ENCODE results near the gene STN1. TPM values are rescaled to one million over a fixed set of nuclear protein-coding genes. Genes with fewer than 3 reads are reported as not detected.

The STN1 gene
- total RNA-seq, 1 experiment from 2014 or later = 74.7 TPM

- no peak for DNase-seq (ENCODE audit: low read depth, low spot score)
- TF ChIP-seq SP1 (IDR thresholded peaks at IDR 0.05; ENCODE audit: low read depth) = no peak
- Histone ChIP-seq H3K79me2 (ENCODE audit: insufficient read depth, low read length) (no peaks in the 10 kb centered on the region), H3K36me3 (ENCODE audit: control insufficient read depth in 1 of 2, insufficient read depth in 2 of 2, low read length in 2 of 2) (no peaks in the 10 kb centered on the region), H4K20me1 (ENCODE audit: insufficient read depth) (no peaks in the 10 kb centered on the region), H3K4me1 (ENCODE audit: control insufficient read depth in 1 of 2, insufficient read depth in 2 of 2, low read length in 2 of 2) (no peaks in the 10 kb centered on the region), H3K4me2 (ENCODE audit: low read length) (no peak overlapping the region), H3K27me3 (ENCODE audit: insufficient read depth, low read length) (no peaks in the 10 kb centered on the region), H3K9me2 (ENCODE audit: insufficient read depth) (no peaks in the 10 kb centered on the region), H3K4me3 (replicated peaks in 1 of 2; ENCODE audit: low read depth in 1 of 2, low read length in 2 of 2) (no peak overlapping the region), H3K9me3 (ENCODE audit: control insufficient read depth in 1 of 2, insufficient read depth in 1 of 2, low read depth in 1 of 2, low read length in 2 of 2) (peaks cover 0 to 5% of the 10 kb centered on the region in 2 experiments; a peak in 1 of 4 replicates), H3K27ac (ENCODE audit: low read depth, low read length) (no peak overlapping the region), H3K9ac (ENCODE audit: low read length) (no peak overlapping the region), H2AFZ (ENCODE audit: low read depth, low read length, poor library complexity, severe bottlenecking) (no peak overlapping the region)
- ChIA-PET POLR2A (no interaction called here), RAD21 (ENCODE audit: low non-redundant PET in 1 of 2, low total read pairs in 2 of 2, uncharacterized antibody in 2 of 2, unreplicated experiment in 2 of 2) (no interaction called here), CTCF (interaction anchor here (1.0 kb wide), 1 partner anchor 62 kb away, joined by 3 read pairs; no protein-coding TSS in a partner anchor)
- no TSS peak for BruUV-seq (replicated peaks)
- intact Hi-C loops (cut with micrococcal nuclease) = no loop called here
- no peak for ATAC-seq
Measured at GRCh38 chr10:103949728-103950127, 31.7 kb upstream of the STN1 start.

GRCh38 chr10:103947799-103948516 lies 30.0 kb upstream of the STN1 start:
- RAD21 ChIA-PET (ENCODE audit: low non-redundant PET in 1 of 2, low total read pairs in 2 of 2, uncharacterized antibody in 2 of 2, unreplicated experiment in 2 of 2) = no interaction called here
- POLR2A ChIA-PET = no interaction called here
- ATAC-seq (no peak), DNase-seq (ENCODE audit: low read depth, low spot score) (no peak)
- CTCF ChIA-PET = no interaction called here
- no peaks in the 10 kb centered on the region for H3K9me3 ChIP-seq (ENCODE audit: control insufficient read depth in 1 of 2, insufficient read depth in 1 of 2, low read depth in 1 of 2, low read length in 2 of 2)
- 0 out of 2 replicates have a peak, but pooled peaks cover 2% of the 10 kb centered on the region for H3K9me2 ChIP-seq (ENCODE audit: insufficient read depth)
- H3K4me3 ChIP-seq (replicated peaks in 1 of 2; ENCODE audit: low read depth in 1 of 2, low read length in 2 of 2) = no peak overlapping the region
- no peak overlapping the region for H3K4me2 ChIP-seq (ENCODE audit: low read length)
- TF ChIP-seq SRF (IDR thresholded peaks at IDR 0.05; ENCODE audit: low read depth) = no peak
- H3K4me1 ChIP-seq (ENCODE audit: control insufficient read depth in 1 of 2, insufficient read depth in 2 of 2, low read length in 2 of 2) = no peaks in the 10 kb centered on the region
- no peaks in the 10 kb centered on the region for H4K20me1 ChIP-seq (ENCODE audit: insufficient read depth)
- no TSS peak for BruUV-seq (replicated peaks)
- no peaks in the 10 kb centered on the region for H3K79me2 ChIP-seq (ENCODE audit: insufficient read depth, low read length)
- H2AFZ ChIP-seq (ENCODE audit: low read depth, low read length, poor library complexity, severe bottlenecking) = no peak overlapping the region
- H3K9ac ChIP-seq (ENCODE audit: low read length) = no peak overlapping the region
- intact Hi-C loops (cut with micrococcal nuclease) = no loop called here
- H3K27ac ChIP-seq (ENCODE audit: low read depth, low read length) = no peak overlapping the region
- H3K36me3 ChIP-seq (ENCODE audit: control insufficient read depth in 1 of 2, insufficient read depth in 2 of 2, low read length in 2 of 2) = no peaks in the 10 kb centered on the region
- H3K27me3 ChIP-seq (ENCODE audit: insufficient read depth, low read length) = no peaks in the 10 kb centered on the region

GRCh38 chr10:103942866-103943265 lies 24.9 kb upstream of the STN1 start:
- ChIA-PET POLR2A (no interaction called here), RAD21 (ENCODE audit: low non-redundant PET in 1 of 2, low total read pairs in 2 of 2, uncharacterized antibody in 2 of 2, unreplicated experiment in 2 of 2) (no interaction called here), CTCF (no interaction called here)
- intact Hi-C loops (cut with micrococcal nuclease) = no loop called here
- Histone ChIP-seq H3K9me2 (ENCODE audit: insufficient read depth) (0 out of 2 replicates have a peak, but pooled peaks cover 2% of the 10 kb centered on the region), H3K36me3 (ENCODE audit: control insufficient read depth in 1 of 2, insufficient read depth in 2 of 2, low read length in 2 of 2) (no peaks in the 10 kb centered on the region), H3K4me2 (ENCODE audit: low read length) (no peak overlapping the region), H4K20me1 (ENCODE audit: insufficient read depth) (no peaks in the 10 kb centered on the region), H3K27me3 (ENCODE audit: insufficient read depth, low read length) (no peaks in the 10 kb centered on the region), H2AFZ (ENCODE audit: low read depth, low read length, poor library complexity, severe bottlenecking) (peak overlapping the region; percentile 37), H3K9me3 (ENCODE audit: control insufficient read depth in 1 of 2, insufficient read depth in 1 of 2, low read depth in 1 of 2, low read length in 2 of 2) (no peaks in the 10 kb centered on the region), H3K79me2 (ENCODE audit: insufficient read depth, low read length) (no peaks in the 10 kb centered on the region), H3K27ac (ENCODE audit: low read depth, low read length) (no peak overlapping the region), H3K4me1 (ENCODE audit: control insufficient read depth in 1 of 2, insufficient read depth in 2 of 2, low read length in 2 of 2) (no peaks in the 10 kb centered on the region), H3K9ac (ENCODE audit: low read length) (no peak overlapping the region), H3K4me3 (replicated peaks in 1 of 2; ENCODE audit: low read depth in 1 of 2, low read length in 2 of 2) (no peak overlapping the region)
- TF ChIP-seq MAX (IDR thresholded peaks at IDR 0.05) = no peak
- no peak for TF ChIP-seq ZBTB33 (IDR thresholded peaks at IDR 0.05; ENCODE audit: extremely low read depth, insufficient replicate concordance, low read length)
- no peak for TF ChIP-seq ZFX (IDR thresholded peaks at IDR 0.05)
- TF ChIP-seq TCF7L2 (IDR thresholded peaks at IDR 0.05; ENCODE audit: borderline replicate concordance, extremely low read depth, insufficient read depth, insufficient read length) = no peak
- TF ChIP-seq FOSL1 (IDR thresholded peaks at IDR 0.05; ENCODE audit: low read depth) = no peak
- no peak for TF ChIP-seq ELF1 (IDR thresholded peaks at IDR 0.05; ENCODE audit: borderline replicate concordance, low read depth)
- no peak for TF ChIP-seq EZH2 (IDR thresholded peaks at IDR 0.05)
- no peak for TF ChIP-seq EGR1 (IDR thresholded peaks at IDR 0.05; ENCODE audit: low read depth)
- no TSS peak for BruUV-seq (replicated peaks)
- ATAC-seq (no peak), DNase-seq (ENCODE audit: low read depth, low spot score) (no peak)
